CD14-positive monocyte (primary cell): ENCODE results near the gene CHMP4A. TPM values are rescaled to one million over a fixed set of nuclear protein-coding genes. Genes with fewer than 3 reads are reported as not detected.

Experiments used
- DNase-seq, 3 donors: peaks; one replicate each; pipeline ENCODE4 v3.0.0-alpha.2; 2011 to 2022
- H2AFZ ChIP-seq: 2 replicates; pipeline ENCODE4 v1.6.0; 2012; ENCODE audit warnings: mild to moderate bottlenecking, low read depth, low read length, inconsistent platforms; ENCODE audit not compliant: insufficient read depth, poor library complexity, severe bottlenecking
- H3K27ac ChIP-seq, 2 donors: 1 replicate in 1 of 2; 2 replicates in 1 of 2; pipeline ENCODE4 v1.5.1; 2012 to 2013; ENCODE audit warnings: low read length in 2 of 2, control low read depth in 1 of 2, inconsistent platforms in 1 of 2, low read depth in 1 of 2, mild to moderate bottlenecking in 1 of 2
- H3K27me3 ChIP-seq, 2 donors: one replicate each; pipeline versions ENCODE4 v1.6.0 to v1.6.1; 2011 to 2013; ENCODE audit warnings: low read length in 2 of 2; ENCODE audit not compliant: control insufficient read depth in 2 of 2, insufficient read depth in 2 of 2
- H3K36me3 ChIP-seq, 2 donors: replicated peaks in 1 of 2; 1 replicate in 1 of 2; 2 replicates in 1 of 2; pipeline versions ENCODE4 v1.5.1 to v1.6.1; 2012 to 2013; ENCODE audit warnings: low read length in 2 of 2, control low read depth in 1 of 2, inconsistent platforms in 1 of 2, mild to moderate bottlenecking in 1 of 2; ENCODE audit not compliant: insufficient read depth in 2 of 2, control insufficient read depth in 1 of 2
- H3K4me1 ChIP-seq, 2 donors: 1 replicate in 1 of 2; 2 replicates in 1 of 2; pipeline versions ENCODE4 v1.5.1 to v1.6.1; 2012 to 2013; ENCODE audit warnings: low read length in 2 of 2, control low read depth in 1 of 2, inconsistent platforms in 1 of 2, mild to moderate bottlenecking in 1 of 2, moderate library complexity in 1 of 2; ENCODE audit not compliant: insufficient read depth in 2 of 2, control insufficient read depth in 1 of 2
- H3K4me2 ChIP-seq: replicated peaks from 2 replicates; pipeline ENCODE3; 2012; ENCODE audit warnings: low read length, moderate library complexity, mild to moderate bottlenecking; ENCODE audit not compliant: poor library complexity, severe bottlenecking; ENCODE audit errors: extremely low read depth
- H3K4me3 ChIP-seq, 3 experiments: fragments of 200-600 bp in 1 of 3; sonication (generic) in 1 of 3; replicated peaks in 1 of 3; 1 replicate in 2 of 3; 2 replicates in 1 of 3; pipeline ENCODE4 v1.5.1; 2011 to 2013; ENCODE audit warnings: low read length in 3 of 3, mild to moderate bottlenecking in 3 of 3, control low read depth in 2 of 3, low read depth in 2 of 3, inconsistent platforms in 1 of 3, moderate library complexity in 1 of 3
- H3K79me2 ChIP-seq: 2 replicates; pipeline ENCODE4 v1.6.0; 2012; ENCODE audit warnings: mild to moderate bottlenecking, control low read depth, inconsistent platforms, low read length, moderate library complexity; ENCODE audit not compliant: insufficient read depth
- H3K9ac ChIP-seq: 2 replicates; pipeline ENCODE4 v1.6.0; 2017; ENCODE audit warnings: low read length, mild to moderate bottlenecking; ENCODE audit not compliant: insufficient read depth, poor library complexity, severe bottlenecking
- H3K9me3 ChIP-seq, 2 donors: replicated peaks in 1 of 2; 1 replicate in 1 of 2; 2 replicates in 1 of 2; pipeline versions ENCODE4 v1.5.1 to v1.6.1; 2012 to 2013; ENCODE audit warnings: low read length in 2 of 2, control low read depth in 1 of 2; ENCODE audit not compliant: control insufficient read depth in 1 of 2, insufficient read depth in 1 of 2
- H4K20me1 ChIP-seq: 2 replicates; pipeline ENCODE4 v1.6.0; 2012; ENCODE audit warnings: mild to moderate bottlenecking, low read length, control low read depth, moderate library complexity; ENCODE audit not compliant: insufficient read depth
- H3K27ac Mint-ChIP-seq, 7 donors: one replicate each; pipeline ENCODE4 v1.8.0; 2020; ENCODE audit warnings: mild to moderate bottlenecking in 7 of 7, mixed read lengths in 7 of 7, moderate library complexity in 6 of 7, inconsistent platforms in 2 of 7
- H3K27me3 Mint-ChIP-seq, 3 donors: one replicate each; pipeline ENCODE4 v1.8.0; 2021 to 2022; ENCODE audit warnings: low read depth in 3 of 3, mild to moderate bottlenecking in 3 of 3, mixed read lengths in 3 of 3, moderate library complexity in 3 of 3, inconsistent platforms in 1 of 3
- H3K36me3 Mint-ChIP-seq, 2 donors: one replicate each; pipeline ENCODE4 v1.8.0; 2020; ENCODE audit warnings: mixed read lengths in 2 of 2, inconsistent platforms in 1 of 2, mild to moderate bottlenecking in 1 of 2
- H3K4me1 Mint-ChIP-seq: one replicate; pipeline ENCODE4 v1.8.0; 2020; ENCODE audit warnings: mild to moderate bottlenecking, mixed read lengths
- H3K4me3 Mint-ChIP-seq, 2 donors: one replicate each; pipeline ENCODE4 v1.8.0; 2020; ENCODE audit warnings: mild to moderate bottlenecking in 2 of 2, mixed read lengths in 2 of 2, moderate library complexity in 1 of 2
- H3K9me3 Mint-ChIP-seq, 7 donors: one replicate each; pipeline ENCODE4 v1.8.0; 2020 to 2022; ENCODE audit warnings: mixed read lengths in 7 of 7, mild to moderate bottlenecking in 6 of 7, moderate library complexity in 6 of 7, inconsistent platforms in 2 of 7
- WGBS: methylation state at CpG from one replicate; pipeline ENCODE4 v1.1.5; 2013; ENCODE audit warnings: missing lambda C conversion rate; ENCODE audit not compliant: insufficient coverage; 5-methylcytosine and 5-hydroxymethylcytosine counted together
- intact Hi-C, 2 donors: fragments of 100-400 bp; cut with micrococcal nuclease; formaldehyde crosslinking; loops; one replicate each; pipeline versions ENCODE4 v1.15.0 to v1.15.1; 2023
- polyA plus RNA-seq, 3 donors: library from polyadenylated mRNA; depleted of rRNA in 1 of 3; unstranded in 2 of 3; stranded (reverse) in 1 of 3; fragments of 300-500 nt in 2 of 3; fragments of >200 nt in 1 of 3; fragmentation: Illumina TruSeq in 2 of 3; gene quantifications; 1 replicate in 2 of 3; 2 replicates in 1 of 3; pipeline ENCODE4 v1.2.3, GENCODE V29; 2012 to 2021
- TF ChIP-seq, protein P1 (sequence below): fragments of 200-600 bp; IDR thresholded peaks from one replicate; pipeline ENCODE4 v1.8.0; 2022; ENCODE audit warnings: antibody characterized with exemption, mild to moderate bottlenecking

The CHMP4A gene
- polyA plus RNA-seq, 3 donors = 99.0 to 128 (median 102) TPM

DNA sequence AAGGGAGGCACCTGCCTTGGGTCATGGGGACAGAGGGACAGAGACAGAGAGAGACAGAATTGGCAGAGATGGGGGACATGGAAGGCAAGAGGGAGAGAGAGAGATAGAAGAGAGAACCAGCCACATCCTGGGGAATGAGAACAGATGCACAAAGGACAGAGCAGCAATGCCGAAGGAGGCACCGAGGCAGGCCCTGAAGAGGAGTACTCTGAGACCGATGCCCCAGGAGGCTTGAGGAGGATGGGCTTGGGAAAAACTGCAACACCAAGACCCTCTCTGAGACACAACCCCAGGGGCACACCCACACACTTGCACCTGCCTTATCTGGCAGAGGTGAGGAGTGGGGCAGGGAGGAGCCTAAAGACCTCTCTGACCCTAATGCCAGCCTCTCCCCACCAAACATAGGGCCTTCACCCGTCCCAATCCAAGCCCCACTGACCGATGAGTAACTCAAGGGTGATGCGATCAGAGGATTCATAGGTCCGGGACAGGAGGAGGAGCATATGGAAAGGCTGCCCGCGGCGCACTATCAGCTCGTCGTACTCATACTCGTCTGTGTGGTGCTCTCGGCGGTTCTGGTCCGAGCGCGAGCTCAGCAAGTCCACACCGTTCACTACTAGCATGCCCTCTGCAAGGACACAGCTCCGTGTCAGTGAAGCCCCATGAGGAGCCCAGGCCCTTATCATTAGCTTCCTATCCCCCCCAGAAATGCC lies 48.1 kb upstream of the CHMP4A start:
- peaks cover 44 to 80% of the 10 kb centered on the region in 2 donors for H3K36me3 ChIP-seq
- H3K27ac Mint-ChIP-seq = peak overlapping the region in 4 of 7 donors; percentile 4 to 73 (median 44)

DNA sequence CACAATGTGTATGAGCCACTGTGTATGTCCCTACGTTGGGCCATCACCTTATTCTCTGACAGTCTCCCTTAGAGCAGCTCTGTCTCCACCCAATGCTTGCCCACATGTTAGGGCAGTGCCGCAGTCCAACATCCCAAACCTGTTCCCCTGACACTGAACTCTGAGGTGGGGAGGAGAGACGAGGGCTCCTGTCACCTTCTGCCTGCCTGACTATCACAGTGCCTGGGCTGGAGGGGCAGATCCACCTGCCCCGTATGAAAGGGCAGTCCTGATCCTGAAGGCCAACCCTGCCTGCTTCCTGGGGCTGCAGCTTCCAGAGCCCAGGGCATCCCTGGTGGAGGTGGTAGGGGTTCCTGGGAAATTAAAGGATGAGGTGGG lies 47.5 kb upstream of the CHMP4A start:
- no peaks in the 10 kb centered on the region for H4K20me1 ChIP-seq
- peaks cover 39 to 80% of the 10 kb centered on the region in 2 donors for H3K36me3 ChIP-seq
- Mint-ChIP-seq H3K9me3 (no peaks in the 10 kb centered on the region), H3K27ac (peak overlapping the region in 2 of 7 donors; percentile 4 to 70), H3K4me3 (no peak overlapping the region), H3K27me3 (peaks cover 0 to 2% (median 1%) of the 10 kb centered on the region in 3 donors), H3K36me3 (peaks cover 64 to 81% of the 10 kb centered on the region in 2 donors), H3K4me1 (no peaks in the 10 kb centered on the region)
- TF ChIP-seq, protein P1, sequence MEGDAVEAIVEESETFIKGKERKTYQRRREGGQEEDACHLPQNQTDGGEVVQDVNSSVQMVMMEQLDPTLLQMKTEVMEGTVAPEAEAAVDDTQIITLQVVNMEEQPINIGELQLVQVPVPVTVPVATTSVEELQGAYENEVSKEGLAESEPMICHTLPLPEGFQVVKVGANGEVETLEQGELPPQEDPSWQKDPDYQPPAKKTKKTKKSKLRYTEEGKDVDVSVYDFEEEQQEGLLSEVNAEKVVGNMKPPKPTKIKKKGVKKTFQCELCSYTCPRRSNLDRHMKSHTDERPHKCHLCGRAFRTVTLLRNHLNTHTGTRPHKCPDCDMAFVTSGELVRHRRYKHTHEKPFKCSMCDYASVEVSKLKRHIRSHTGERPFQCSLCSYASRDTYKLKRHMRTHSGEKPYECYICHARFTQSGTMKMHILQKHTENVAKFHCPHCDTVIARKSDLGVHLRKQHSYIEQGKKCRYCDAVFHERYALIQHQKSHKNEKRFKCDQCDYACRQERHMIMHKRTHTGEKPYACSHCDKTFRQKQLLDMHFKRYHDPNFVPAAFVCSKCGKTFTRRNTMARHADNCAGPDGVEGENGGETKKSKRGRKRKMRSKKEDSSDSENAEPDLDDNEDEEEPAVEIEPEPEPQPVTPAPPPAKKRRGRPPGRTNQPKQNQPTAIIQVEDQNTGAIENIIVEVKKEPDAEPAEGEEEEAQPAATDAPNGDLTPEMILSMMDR = no peak
- no peaks in the 10 kb centered on the region for H3K79me2 ChIP-seq
- no peak for DNase-seq
- H2AFZ ChIP-seq = no peak overlapping the region
- H3K4me1 ChIP-seq = no peaks in the 10 kb centered on the region
- no peak overlapping the region for H3K27ac ChIP-seq
- no peaks in the 10 kb centered on the region for H3K9me3 ChIP-seq
- no peak overlapping the region for H3K4me3 ChIP-seq
- no peaks in the 10 kb centered on the region for H3K27me3 ChIP-seq
- no peak overlapping the region for H3K4me2 ChIP-seq
- 80% methylated on average over 1 of the region's 4 CpGs for WGBS
- intact Hi-C loops = no loop called here
- H3K9ac ChIP-seq = no peak overlapping the region

More for the DNA sequence above, 48.1 kb upstream of the CHMP4A start:
- TF ChIP-seq, protein P1 = no peak
- Mint-ChIP-seq H3K36me3 (peaks cover 67 to 84% of the 10 kb centered on the region in 2 donors), H3K4me1 (no peaks in the 10 kb centered on the region), H3K4me3 (no peak overlapping the region), H3K27me3 (peaks cover 0 to 2% (median 1%) of the 10 kb centered on the region in 3 donors), H3K9me3 (no peaks in the 10 kb centered on the region)
- no peaks in the 10 kb centered on the region for H3K9me3 ChIP-seq
- no peaks in the 10 kb centered on the region for H3K27me3 ChIP-seq
- no peak overlapping the region for H3K4me2 ChIP-seq
- H3K27ac ChIP-seq = no peak overlapping the region
- H4K20me1 ChIP-seq = no peaks in the 10 kb centered on the region
- H2AFZ ChIP-seq = no peak overlapping the region
- intact Hi-C loops = no loop called here
- no peak for DNase-seq
- 95% methylated on average over 14 of the region's 20 CpGs for WGBS
- no peaks in the 10 kb centered on the region for H3K4me1 ChIP-seq
- H3K9ac ChIP-seq = no peak overlapping the region
- no peaks in the 10 kb centered on the region for H3K79me2 ChIP-seq
- H3K4me3 ChIP-seq = no peak overlapping the region
